ENCODE data around the gene EDDM13. TPM values are rescaled to one million over a fixed set of nuclear protein-coding genes. Genes with fewer than 3 reads are reported as not detected.

EDDM13 gene
- total RNA-seq, 4 donors from 2014 or later = not detected

DNA sequence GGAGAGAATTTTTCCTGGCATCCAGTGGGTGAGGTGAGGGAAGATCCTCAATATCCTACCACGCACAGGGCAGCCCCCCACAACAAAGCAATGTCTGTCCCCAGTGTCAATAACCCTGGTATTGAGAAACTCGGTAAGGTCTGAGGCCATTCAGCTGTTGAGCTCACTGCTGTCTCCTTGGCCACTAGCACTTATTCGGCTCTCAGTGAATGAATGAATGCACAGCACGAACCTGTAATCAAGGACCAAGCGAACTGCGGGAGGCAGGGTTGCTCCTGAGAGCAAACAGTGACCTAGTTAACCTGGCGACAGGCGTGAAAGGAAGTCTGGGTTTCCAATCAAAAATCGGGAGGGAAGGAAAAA, 41.5 kb downstream of the EDDM13 start:
- Histone ChIP-seq H3K27me3 (no peaks in the 10 kb centered on the region), H3K4me3 (peak overlapping the region; percentile 65 to 83 (median 78)), H3K36me3 (peaks cover 0 to 6% (median 0%) of the 10 kb centered on the region in 3 donors), H3K9me3 (no peaks in the 10 kb centered on the region), H3K4me1 (peaks cover 0 to 12% (median 0%) of the 10 kb centered on the region in 4 donors), H3K27ac (peak overlapping the region; percentile 90 to 96 (median 94))
- DNase-seq = no peak
- TF ChIP-seq, protein P1, sequence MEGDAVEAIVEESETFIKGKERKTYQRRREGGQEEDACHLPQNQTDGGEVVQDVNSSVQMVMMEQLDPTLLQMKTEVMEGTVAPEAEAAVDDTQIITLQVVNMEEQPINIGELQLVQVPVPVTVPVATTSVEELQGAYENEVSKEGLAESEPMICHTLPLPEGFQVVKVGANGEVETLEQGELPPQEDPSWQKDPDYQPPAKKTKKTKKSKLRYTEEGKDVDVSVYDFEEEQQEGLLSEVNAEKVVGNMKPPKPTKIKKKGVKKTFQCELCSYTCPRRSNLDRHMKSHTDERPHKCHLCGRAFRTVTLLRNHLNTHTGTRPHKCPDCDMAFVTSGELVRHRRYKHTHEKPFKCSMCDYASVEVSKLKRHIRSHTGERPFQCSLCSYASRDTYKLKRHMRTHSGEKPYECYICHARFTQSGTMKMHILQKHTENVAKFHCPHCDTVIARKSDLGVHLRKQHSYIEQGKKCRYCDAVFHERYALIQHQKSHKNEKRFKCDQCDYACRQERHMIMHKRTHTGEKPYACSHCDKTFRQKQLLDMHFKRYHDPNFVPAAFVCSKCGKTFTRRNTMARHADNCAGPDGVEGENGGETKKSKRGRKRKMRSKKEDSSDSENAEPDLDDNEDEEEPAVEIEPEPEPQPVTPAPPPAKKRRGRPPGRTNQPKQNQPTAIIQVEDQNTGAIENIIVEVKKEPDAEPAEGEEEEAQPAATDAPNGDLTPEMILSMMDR (IDR thresholded peaks at IDR 0.05) = no peak
- no peak for TF ChIP-seq POLR2A (IDR thresholded peaks at IDR 0.05)

DNA sequence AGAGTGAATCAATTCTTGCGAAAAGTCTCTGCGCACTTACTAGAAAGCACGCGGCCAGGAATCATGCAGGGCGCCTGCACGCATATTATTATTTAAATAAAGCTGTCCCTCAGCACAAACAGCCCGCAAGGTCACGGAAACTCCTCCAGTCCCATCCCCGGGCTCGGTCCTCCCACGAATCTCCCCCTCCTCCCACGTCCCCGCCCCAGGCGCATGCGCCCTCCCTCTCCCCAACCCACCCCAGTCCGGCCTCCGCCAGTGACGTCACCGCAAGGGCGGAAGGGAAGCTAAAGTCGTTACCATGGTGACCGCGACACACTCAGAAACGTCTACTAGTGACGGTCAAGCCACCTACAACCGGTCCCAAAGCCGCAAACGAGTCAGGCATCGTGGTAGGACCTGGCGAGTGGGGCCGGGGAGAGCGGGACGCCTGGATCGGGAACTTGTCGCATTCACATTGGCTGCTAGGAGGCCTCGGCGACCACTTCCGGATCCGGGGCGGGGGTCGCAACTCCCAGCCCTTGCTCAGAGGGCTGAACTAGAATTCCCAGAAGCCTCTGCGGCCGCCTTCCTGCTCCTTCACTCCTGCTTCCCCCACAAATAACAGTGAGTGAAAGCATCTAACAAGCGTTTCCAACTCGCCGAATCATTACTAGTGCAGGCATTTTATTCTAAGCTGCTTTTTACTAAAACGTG, 42.0 kb downstream of the EDDM13 start, which contains the start of gene ZSCAN5A:
TSS of gene ZSCAN5A (minus strand) at position 459 of the 696 bp plus-strand sequence. CDS start 89,793 bp downstream, outside the sequence.
- peak; percentile 98 to 99 (median 98) for DNase-seq
- H3K36me3 ChIP-seq = peaks cover 0 to 6% (median 0%) of the 10 kb centered on the region in 3 donors
- H3K27ac ChIP-seq = peak within 1 kb of the TSS; percentile 90 to 96 (median 94)
- peak; percentile 20 to 21 for TF ChIP-seq POLR2A (IDR thresholded peaks at IDR 0.05)
- TF ChIP-seq, protein P1 (IDR thresholded peaks at IDR 0.05) = no peak
- peaks cover 0 to 12% (median 0%) of the 10 kb centered on the region in 4 donors for H3K4me1 ChIP-seq
- peak within 1 kb of the TSS; percentile 65 to 83 (median 78) for H3K4me3 ChIP-seq
- H3K9me3 ChIP-seq = no peaks in the 10 kb centered on the region
- no peaks in the 10 kb centered on the region for H3K27me3 ChIP-seq

DNA sequence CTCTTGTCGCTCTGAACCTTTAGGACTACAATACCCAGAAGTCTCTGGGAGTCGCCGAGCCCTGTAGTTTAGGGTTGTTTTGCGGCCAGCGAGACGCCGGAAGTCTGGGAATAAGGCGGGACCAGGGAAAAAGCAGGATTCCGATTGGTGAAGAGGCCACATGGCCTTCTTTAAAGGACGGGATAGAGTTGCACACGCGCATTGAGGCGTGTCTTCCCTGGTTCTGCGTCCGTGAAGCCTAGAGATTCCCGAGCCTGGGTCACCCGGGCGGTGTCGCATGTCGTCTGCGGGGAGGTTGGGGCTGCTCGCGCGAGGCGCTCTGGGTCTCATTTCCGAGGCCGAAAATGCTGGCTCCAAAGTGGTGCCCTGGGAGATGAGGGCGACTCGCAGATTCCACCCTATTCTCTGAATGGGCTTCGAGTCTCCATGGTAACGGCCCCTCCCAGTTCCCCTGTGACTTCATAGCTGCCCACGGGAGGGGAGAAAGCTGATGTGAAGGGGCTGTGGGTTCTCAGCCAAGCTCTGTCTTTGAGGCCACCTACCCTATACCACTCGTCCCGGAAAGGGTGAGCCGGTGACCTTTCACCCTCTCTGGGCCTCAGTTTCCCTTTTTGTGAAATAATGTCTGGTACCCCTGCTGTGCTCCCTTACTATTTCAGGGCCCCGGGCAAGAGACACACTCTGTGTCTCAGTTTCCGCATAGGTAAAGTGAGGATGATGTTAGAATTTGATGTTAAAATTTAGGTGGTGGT, 42.7 kb downstream of the EDDM13 start:
- no peaks in the 10 kb centered on the region for H3K9me3 ChIP-seq
- no peaks in the 10 kb centered on the region for H3K27me3 ChIP-seq
- TF ChIP-seq POLR2A (IDR thresholded peaks at IDR 0.05) = peak; percentile 23 to 64
- TF ChIP-seq, protein P1 (IDR thresholded peaks at IDR 0.05) = no peak
- peaks cover 0 to 12% (median 0%) of the 10 kb centered on the region in 4 donors for H3K4me1 ChIP-seq
- peak overlapping the region; percentile 90 to 96 (median 94) for H3K27ac ChIP-seq
- peak; percentile 90 to 98 (median 92) for DNase-seq
- H3K4me3 ChIP-seq = peak overlapping the region; percentile 65 to 83 (median 78)
- H3K36me3 ChIP-seq = peaks cover 0 to 6% (median 0%) of the 10 kb centered on the region in 3 donors

DNA sequence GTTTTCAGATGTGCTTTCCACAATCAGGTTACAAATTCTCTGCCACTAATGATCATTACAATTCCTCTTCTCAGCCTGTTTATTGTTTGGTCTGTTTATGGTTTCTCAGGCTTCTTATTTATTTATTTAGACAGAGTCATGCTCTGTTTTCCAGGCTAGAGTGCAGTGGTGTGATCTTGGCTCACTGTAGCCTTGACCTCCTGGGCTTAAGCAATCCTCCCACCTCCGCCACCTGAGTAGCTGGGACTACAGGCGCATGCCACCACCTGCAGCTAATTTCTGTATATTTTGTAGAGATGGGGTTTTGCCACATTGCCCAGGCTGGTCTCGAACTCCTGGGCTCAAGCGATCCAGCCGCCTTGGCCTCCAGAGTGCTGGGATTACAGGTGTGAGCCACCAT, 44.2 kb downstream of the EDDM13 start:
- no peak for TF ChIP-seq POLR2A (IDR thresholded peaks at IDR 0.05)
- Histone ChIP-seq H3K9me3 (no peaks in the 10 kb centered on the region), H3K27me3 (no peaks in the 10 kb centered on the region), H3K36me3 (peaks cover 0 to under 1% (median 0%) of the 10 kb centered on the region in 3 donors), H3K27ac (no peak overlapping the region), H3K4me1 (peaks cover 0 to 12% (median 0%) of the 10 kb centered on the region in 4 donors), H3K4me3 (no peak overlapping the region)
- no peak for DNase-seq

DNA sequence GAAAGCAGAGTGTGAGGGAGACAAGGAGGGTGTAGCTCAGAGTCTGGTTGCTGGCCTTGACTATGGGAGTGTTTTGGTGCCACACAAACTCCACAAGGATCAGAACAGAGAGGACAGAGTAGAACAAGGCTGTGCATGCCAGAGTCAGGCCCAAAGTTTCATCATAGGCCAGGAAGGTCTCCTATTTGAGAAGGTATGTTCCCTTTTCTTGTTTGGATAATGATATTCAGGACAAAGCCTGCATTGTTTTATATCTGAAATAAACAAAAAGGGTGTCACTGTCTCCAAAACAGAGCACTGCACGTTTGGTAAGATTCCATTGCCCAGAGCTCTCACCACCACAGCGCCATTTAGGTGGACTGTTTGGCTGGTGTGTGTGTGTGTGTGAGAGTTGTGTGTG, 45.2 kb downstream of the EDDM13 start:
- TF ChIP-seq POLR2A (IDR thresholded peaks at IDR 0.05) = no peak
- TF ChIP-seq, protein P1 (IDR thresholded peaks at IDR 0.05) = no peak
- Histone ChIP-seq H3K4me3 (no peak overlapping the region), H3K27ac (no peak overlapping the region), H3K36me3 (no peaks in the 10 kb centered on the region), H3K4me1 (peaks cover 0 to 12% (median 0%) of the 10 kb centered on the region in 4 donors), H3K27me3 (no peaks in the 10 kb centered on the region), H3K9me3 (no peaks in the 10 kb centered on the region)
- no peak for DNase-seq

DNA sequence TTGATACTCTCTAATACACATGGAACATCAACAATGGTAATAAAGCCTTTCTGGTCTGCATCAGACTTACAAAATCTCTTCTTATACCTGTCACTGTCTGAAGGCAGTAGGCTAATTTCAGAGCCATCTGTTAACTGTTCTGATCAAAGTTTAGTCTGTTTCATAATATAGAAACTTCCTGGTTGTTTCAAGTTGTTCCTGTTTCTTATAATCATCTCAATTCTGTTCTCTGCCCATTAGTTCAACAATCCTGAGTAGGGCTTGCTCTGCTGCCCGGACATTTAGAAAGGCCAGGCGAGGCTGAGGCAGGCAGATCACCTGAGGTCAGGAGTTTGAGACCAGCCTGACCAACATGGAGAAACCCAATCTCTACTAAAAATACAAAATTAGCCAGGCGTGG, 47.4 kb downstream of the EDDM13 start:
- Histone ChIP-seq H3K4me3 (no peak overlapping the region), H3K4me1 (peaks cover 0 to 7% (median 0%) of the 10 kb centered on the region in 4 donors), H3K27ac (peak overlapping the region in 1 of 4 donors; percentile 14), H3K27me3 (no peaks in the 10 kb centered on the region), H3K9me3 (no peaks in the 10 kb centered on the region), H3K36me3 (no peaks in the 10 kb centered on the region)
- TF ChIP-seq, protein P1 (IDR thresholded peaks at IDR 0.05) = no peak
- no peak for TF ChIP-seq POLR2A (IDR thresholded peaks at IDR 0.05)
- no peak for DNase-seq

Measured in Peyer's patch (tissue), 4 donors.